Mucosa of descending colon (tissue), 3 donors: Measurements from ENCODE around the gene FAM13A. TPM values are rescaled to one million over a fixed set of nuclear protein-coding genes. Genes with fewer than 3 reads are reported as not detected.

Source experiments
- ATAC-seq: fragments of 200-7000 bp; cut with Tn5 transposase; one replicate; pipeline ENCODE4 v1.9.1; 2020; ENCODE audit warnings: mild to moderate bottlenecking, moderate library complexity
- DNase-seq, 3 donors: peaks; one replicate each; pipeline ENCODE4 v3.0.0-alpha.2; 2020
- H3K36me3 ChIP-seq: fragments of 200-600 bp; one replicate; pipeline ENCODE4 v1.8.0; 2021; ENCODE audit warnings: low read depth, mild to moderate bottlenecking
- H3K4me1 ChIP-seq: fragments of 200-600 bp; one replicate; pipeline ENCODE4 v1.8.0; 2021; ENCODE audit warnings: low read depth, mild to moderate bottlenecking
- H3K4me3 ChIP-seq: fragments of 200-600 bp; one replicate; pipeline ENCODE4 v1.8.0; 2021; ENCODE audit warnings: mild to moderate bottlenecking
- H3K9me3 ChIP-seq: fragments of 200-600 bp; one replicate; pipeline ENCODE4 v1.8.0; 2021; ENCODE audit warnings: mild to moderate bottlenecking
- intact Hi-C, 2 donors: fragments of 100-400 bp; cut with DNase I in 1 of 2; cut with micrococcal nuclease in 1 of 2; formaldehyde crosslinking; loops; one replicate each; pipeline versions ENCODE4 v1.11.0 to v1.11.1; 2022; cut with DNase I, micrococcal nuclease
- total RNA-seq, 3 donors: library from RNA; stranded (reverse); fragmentation: NEBNext Ultra II Directional in 2 of 3; extraction: Animal tissue kit (Norgen Biotek cat#: 25700) in 2 of 3; gene quantifications; one replicate each; pipeline versions ENCODE4 v1.2.1 to v1.2.4, GENCODE V29; 2021 to 2023
- TF ChIP-seq, protein P1 (sequence below): fragments of 200-600 bp; IDR thresholded peaks from one replicate; pipeline ENCODE4 v1.8.0; 2022; ENCODE audit warnings: antibody characterized with exemption, mild to moderate bottlenecking
- donor health status: DM: no; HTN: no; CAD: no; lungs with moderate emphysema.
- donor health status: DM: no; HTN: no; CAD: no.
- donor health status: DM: no; HTN: yes; CAD: no.

The FAM13A gene
- total RNA-seq, 3 donors from 2014 or later, result 41.6 to 60.1 (median 50.2) TPM

DNA sequence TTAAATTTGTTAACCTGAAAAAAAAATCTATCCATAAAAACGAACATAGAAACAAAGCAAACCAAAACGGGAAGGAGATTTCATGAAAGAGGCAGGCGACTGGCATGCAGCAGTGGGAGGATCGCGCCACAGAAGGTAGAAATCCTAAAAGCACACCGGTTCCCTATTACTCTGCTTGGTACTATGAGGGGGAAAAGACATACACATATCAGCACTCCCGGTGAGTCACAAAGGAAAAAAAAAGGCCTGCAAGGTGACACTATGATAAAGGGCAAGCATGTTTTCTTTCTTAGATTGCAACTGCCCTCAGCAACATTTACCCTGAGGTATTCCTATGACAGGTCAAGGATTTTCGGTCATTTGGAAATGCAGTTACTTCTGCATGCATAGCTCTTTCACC, 298.7 kb downstream of the FAM13A start:
- TF ChIP-seq, protein P1, sequence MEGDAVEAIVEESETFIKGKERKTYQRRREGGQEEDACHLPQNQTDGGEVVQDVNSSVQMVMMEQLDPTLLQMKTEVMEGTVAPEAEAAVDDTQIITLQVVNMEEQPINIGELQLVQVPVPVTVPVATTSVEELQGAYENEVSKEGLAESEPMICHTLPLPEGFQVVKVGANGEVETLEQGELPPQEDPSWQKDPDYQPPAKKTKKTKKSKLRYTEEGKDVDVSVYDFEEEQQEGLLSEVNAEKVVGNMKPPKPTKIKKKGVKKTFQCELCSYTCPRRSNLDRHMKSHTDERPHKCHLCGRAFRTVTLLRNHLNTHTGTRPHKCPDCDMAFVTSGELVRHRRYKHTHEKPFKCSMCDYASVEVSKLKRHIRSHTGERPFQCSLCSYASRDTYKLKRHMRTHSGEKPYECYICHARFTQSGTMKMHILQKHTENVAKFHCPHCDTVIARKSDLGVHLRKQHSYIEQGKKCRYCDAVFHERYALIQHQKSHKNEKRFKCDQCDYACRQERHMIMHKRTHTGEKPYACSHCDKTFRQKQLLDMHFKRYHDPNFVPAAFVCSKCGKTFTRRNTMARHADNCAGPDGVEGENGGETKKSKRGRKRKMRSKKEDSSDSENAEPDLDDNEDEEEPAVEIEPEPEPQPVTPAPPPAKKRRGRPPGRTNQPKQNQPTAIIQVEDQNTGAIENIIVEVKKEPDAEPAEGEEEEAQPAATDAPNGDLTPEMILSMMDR, result no peak
- ATAC-seq, result no peak
- Histone ChIP-seq H3K4me1 (no peaks in the 10 kb centered on the region), H3K36me3 (no peaks in the 10 kb centered on the region), H3K4me3 (no peak overlapping the region), H3K9me3 (no peaks in the 10 kb centered on the region)
- intact Hi-C loops, result no loop called here
- DNase-seq, result no peak

DNA sequence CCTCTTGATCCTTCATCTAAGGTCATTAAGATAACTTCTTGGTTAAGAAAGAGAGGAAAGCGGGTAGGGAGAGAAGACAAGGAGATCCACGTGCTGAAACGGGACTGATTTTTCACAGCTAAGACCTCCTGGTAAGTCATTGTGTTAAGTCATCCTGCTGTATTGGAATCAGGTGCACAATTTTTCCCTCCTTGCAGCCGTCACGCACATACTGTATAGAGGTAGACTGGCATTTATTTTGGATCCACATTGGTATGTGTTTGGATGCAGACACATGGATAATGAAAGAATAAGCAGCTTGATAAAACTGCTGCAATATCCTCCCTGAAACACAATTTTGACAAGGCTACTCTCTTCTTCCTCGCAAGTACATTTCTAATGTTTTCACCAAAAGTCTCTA, 299.2 kb downstream of the FAM13A start:
- H3K4me3 ChIP-seq, result no peak overlapping the region
- no peak for ATAC-seq
- no peak for DNase-seq
- intact Hi-C loops, result no loop called here
- TF ChIP-seq, protein P1, result no peak
- H3K4me1 ChIP-seq, result no peaks in the 10 kb centered on the region
- H3K36me3 ChIP-seq, result no peaks in the 10 kb centered on the region
- no peaks in the 10 kb centered on the region for H3K9me3 ChIP-seq

DNA sequence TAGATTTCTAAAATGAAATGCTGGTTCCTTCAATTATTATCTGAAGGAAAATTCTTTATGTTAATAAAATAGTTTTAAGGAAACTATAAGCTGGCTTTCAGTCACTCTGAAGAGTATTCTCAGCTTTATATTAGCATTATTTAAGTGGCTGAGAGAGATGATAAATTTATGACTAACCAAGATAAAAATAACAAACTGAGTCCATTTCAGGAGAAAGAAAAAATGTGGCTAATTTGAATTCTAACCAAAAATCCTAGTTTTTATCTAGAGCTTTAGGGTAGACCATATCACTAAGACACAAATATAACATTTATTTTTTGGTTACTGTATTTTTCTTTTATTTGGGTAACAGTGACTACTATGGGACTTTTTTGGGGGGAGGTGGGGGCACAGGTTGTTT, 299.9 kb downstream of the FAM13A start:
- intact Hi-C loops, result no loop called here
- H3K4me3 ChIP-seq, result no peak overlapping the region
- H3K4me1 ChIP-seq, result no peaks in the 10 kb centered on the region
- ATAC-seq (no peak), DNase-seq (no peak)
- H3K36me3 ChIP-seq, result no peaks in the 10 kb centered on the region
- no peaks in the 10 kb centered on the region for H3K9me3 ChIP-seq
- TF ChIP-seq, protein P1, result no peak

DNA sequence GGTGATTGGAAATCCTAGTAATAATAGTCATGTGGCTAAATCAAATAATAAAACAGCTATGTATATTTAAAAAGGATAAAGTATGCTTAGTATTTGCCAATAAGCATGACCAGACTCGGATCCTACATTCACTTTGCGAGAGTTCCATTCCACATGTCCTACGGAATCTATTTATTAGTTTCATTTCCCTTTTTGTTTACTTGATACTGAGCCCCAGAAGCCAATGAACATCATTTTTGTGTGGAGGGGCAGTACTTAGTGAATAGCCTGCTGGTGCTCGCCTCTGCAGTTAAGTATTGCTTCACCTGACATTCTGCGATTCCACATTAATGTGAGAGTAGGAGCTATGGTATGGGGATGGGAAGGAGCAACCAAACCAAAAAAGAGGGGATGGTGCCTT, 300.8 kb downstream of the FAM13A start:
- no peak overlapping the region for H3K4me3 ChIP-seq
- ATAC-seq (no peak), DNase-seq (no peak)
- intact Hi-C loops, result no loop called here
- TF ChIP-seq, protein P1, result no peak
- H3K4me1 ChIP-seq, result no peaks in the 10 kb centered on the region
- no peaks in the 10 kb centered on the region for H3K9me3 ChIP-seq
- H3K36me3 ChIP-seq, result no peaks in the 10 kb centered on the region

DNA sequence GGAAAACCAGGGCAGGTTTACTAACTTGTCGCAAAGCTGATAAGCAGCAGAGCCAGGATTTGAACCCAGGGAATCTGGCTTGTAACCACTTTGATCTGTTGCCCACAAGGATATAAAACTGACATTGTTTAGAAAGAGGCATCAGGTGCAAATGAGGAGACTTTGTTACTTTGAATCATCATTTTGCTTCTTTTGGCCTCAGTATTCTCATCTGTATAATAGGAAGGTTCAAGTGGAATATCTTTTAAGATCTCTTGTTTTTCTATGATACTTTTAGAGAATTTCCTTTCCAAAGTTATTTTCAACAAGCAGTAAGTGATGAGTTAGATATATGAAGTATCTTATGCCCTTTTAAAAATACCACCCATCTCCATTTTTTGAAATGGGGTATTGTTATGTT, 301.5 kb downstream of the FAM13A start:
- Histone ChIP-seq H3K36me3 (no peaks in the 10 kb centered on the region), H3K4me1 (no peaks in the 10 kb centered on the region), H3K9me3 (no peaks in the 10 kb centered on the region), H3K4me3 (no peak overlapping the region)
- no peak for ATAC-seq
- TF ChIP-seq, protein P1, result no peak
- DNase-seq, result no peak
- intact Hi-C loops, result no loop called here

DNA sequence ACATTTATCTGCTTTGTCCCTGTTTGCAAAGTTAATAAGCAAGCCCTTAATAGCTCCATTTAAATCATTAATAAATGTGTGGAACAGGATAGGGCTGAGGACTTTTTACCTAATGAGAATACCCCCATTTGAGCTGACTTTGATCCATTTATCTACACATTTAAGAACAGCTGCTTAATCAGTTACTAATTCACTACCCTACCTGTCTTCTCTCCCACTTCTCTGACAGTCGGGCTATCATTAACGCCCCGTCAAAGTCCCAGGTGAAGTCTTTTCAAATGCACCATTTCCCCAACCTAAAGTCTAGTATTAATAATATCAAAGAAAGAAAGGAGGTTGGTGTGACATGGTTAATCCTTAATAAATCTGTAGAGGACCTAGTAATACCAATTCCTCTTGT, 302.2 kb downstream of the FAM13A start:
- Histone ChIP-seq H3K4me1 (no peaks in the 10 kb centered on the region), H3K9me3 (no peaks in the 10 kb centered on the region), H3K4me3 (no peak overlapping the region), H3K36me3 (no peaks in the 10 kb centered on the region)
- DNase-seq, result no peak
- intact Hi-C loops, result no loop called here
- TF ChIP-seq, protein P1, result no peak
- no peak for ATAC-seq
